ENCODE data around the gene MEGF11. TPM values are rescaled to one million over a fixed set of nuclear protein-coding genes. Genes with fewer than 3 reads are reported as not detected.

MEGF11 gene
- total RNA-seq, 3 donors from 2014 or later (not counting 1 experiment from before 2014, with no cell fraction given), result not detected

DNA sequence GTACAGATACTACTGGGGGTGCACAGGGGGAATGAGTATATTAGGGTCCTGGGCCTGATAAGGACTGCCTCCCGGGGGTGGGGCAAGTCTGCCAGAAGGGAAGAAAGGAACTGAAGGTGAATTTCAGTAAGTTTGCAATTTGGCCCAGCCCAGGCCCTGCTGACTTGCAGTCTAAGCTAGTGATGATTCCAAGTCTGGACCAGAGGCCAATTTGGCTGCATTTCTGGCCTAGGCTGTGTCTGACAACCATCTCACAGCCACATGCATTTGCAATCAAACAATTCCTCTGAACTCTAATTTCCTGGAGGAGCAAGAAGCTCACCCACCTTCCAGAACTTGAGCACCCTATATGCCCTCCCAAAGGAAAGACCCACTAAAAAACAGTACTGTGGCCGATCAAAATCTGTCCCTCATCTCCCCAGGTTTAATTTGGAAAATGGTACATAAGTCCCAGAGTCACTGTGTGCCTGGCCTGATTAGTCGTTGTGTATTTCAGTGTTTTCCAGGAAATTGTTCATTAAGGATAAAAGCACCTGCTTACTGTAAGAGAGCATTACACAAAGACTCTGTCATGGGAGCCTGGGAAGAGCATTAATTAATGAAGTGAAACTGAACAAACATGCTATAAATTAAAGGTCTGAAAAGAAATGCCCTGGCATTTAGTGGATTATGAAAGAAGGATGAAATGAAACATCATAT, 114.5 kb downstream of the MEGF11 start:
- WGBS (ENCODE audit: insufficient coverage), result 78% methylated on average over 3 of the region's 3 CpGs
- H3K36me3 Mint-ChIP-seq, result no peaks in the 10 kb centered on the region
- intact Hi-C loops (cut with micrococcal nuclease), result no loop called here
- no peaks in the 10 kb centered on the region for H3K27me3 Mint-ChIP-seq (ENCODE audit: low read depth in 2 of 2)
- no peak overlapping the region for H3K4me3 Mint-ChIP-seq
- DNase-seq, result no peak
- Histone ChIP-seq H3K27me3 (ENCODE audit: control insufficient read depth, insufficient read depth, low read length) (no peaks in the 10 kb centered on the region), H3K9me3 (ENCODE audit: control insufficient read depth, insufficient read depth, low read length) (no peaks in the 10 kb centered on the region), H3K27ac (ENCODE audit: low read length) (no peak overlapping the region), H3K4me1 (ENCODE audit: control insufficient read depth, insufficient read depth, low read length) (no peaks in the 10 kb centered on the region), H3K4me3 (ENCODE audit: low read length) (no peak overlapping the region), H3K36me3 (ENCODE audit: control insufficient read depth, insufficient read depth, low read length) (no peaks in the 10 kb centered on the region)
- no peak for ATAC-seq
- no peaks in the 10 kb centered on the region for H3K4me1 Mint-ChIP-seq
- TF ChIP-seq, protein P1, sequence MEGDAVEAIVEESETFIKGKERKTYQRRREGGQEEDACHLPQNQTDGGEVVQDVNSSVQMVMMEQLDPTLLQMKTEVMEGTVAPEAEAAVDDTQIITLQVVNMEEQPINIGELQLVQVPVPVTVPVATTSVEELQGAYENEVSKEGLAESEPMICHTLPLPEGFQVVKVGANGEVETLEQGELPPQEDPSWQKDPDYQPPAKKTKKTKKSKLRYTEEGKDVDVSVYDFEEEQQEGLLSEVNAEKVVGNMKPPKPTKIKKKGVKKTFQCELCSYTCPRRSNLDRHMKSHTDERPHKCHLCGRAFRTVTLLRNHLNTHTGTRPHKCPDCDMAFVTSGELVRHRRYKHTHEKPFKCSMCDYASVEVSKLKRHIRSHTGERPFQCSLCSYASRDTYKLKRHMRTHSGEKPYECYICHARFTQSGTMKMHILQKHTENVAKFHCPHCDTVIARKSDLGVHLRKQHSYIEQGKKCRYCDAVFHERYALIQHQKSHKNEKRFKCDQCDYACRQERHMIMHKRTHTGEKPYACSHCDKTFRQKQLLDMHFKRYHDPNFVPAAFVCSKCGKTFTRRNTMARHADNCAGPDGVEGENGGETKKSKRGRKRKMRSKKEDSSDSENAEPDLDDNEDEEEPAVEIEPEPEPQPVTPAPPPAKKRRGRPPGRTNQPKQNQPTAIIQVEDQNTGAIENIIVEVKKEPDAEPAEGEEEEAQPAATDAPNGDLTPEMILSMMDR (IDR thresholded peaks at IDR 0.05), result no peak
- H3K9me3 Mint-ChIP-seq, result no peaks in the 10 kb centered on the region
- H3K27ac Mint-ChIP-seq, result no peak overlapping the region

DNA sequence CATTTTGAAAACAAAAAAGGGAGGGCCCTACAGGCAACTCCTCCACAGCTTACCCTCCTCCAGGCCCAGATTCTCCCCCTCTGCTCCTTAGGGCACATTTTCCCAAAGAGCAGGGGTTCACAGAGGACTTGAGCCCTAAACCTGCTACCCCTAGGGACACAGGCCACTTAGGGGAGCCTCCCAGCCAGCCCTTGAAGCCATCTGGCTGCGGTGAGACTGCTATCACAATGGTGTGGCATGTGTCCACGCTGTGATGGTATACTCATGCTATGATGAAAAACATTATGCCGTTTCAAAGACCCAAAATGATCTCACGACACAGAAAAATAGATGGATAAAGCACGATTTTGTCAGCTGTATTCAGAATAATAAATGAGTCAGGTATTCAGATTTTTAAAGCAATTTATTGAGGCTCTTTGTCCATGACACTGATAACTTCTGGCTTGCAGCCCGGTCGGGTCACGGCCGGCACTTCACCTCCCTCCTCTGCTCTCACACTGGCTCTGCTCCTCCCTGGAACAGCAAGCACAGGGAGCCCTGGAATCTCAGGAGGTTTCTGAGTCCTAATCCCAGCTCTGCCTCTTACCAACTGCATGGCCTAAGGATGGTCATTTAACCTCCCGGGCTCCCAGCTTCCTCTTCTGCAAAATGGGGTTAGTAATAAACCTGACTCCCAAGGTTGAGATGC, 115.3 kb downstream of the MEGF11 start:
- Histone ChIP-seq H3K4me1 (ENCODE audit: control insufficient read depth, insufficient read depth, low read length) (no peaks in the 10 kb centered on the region), H3K4me3 (ENCODE audit: low read length) (no peak overlapping the region), H3K36me3 (ENCODE audit: control insufficient read depth, insufficient read depth, low read length) (no peaks in the 10 kb centered on the region), H3K27me3 (ENCODE audit: control insufficient read depth, insufficient read depth, low read length) (no peaks in the 10 kb centered on the region), H3K9me3 (ENCODE audit: control insufficient read depth, insufficient read depth, low read length) (no peaks in the 10 kb centered on the region), H3K27ac (ENCODE audit: low read length) (no peak overlapping the region)
- ATAC-seq (no peak), DNase-seq (no peak)
- 87% methylated on average over 10 of the region's 10 CpGs for WGBS (ENCODE audit: insufficient coverage)
- TF ChIP-seq, protein P1 (IDR thresholded peaks at IDR 0.05), result no peak
- no peaks in the 10 kb centered on the region for H3K4me1 Mint-ChIP-seq
- H3K9me3 Mint-ChIP-seq, result no peaks in the 10 kb centered on the region
- no peak overlapping the region for H3K27ac Mint-ChIP-seq
- H3K27me3 Mint-ChIP-seq (ENCODE audit: low read depth in 2 of 2), result no peaks in the 10 kb centered on the region
- H3K4me3 Mint-ChIP-seq, result no peak overlapping the region
- H3K36me3 Mint-ChIP-seq, result no peaks in the 10 kb centered on the region
- intact Hi-C loops (cut with micrococcal nuclease), result no loop called here

DNA sequence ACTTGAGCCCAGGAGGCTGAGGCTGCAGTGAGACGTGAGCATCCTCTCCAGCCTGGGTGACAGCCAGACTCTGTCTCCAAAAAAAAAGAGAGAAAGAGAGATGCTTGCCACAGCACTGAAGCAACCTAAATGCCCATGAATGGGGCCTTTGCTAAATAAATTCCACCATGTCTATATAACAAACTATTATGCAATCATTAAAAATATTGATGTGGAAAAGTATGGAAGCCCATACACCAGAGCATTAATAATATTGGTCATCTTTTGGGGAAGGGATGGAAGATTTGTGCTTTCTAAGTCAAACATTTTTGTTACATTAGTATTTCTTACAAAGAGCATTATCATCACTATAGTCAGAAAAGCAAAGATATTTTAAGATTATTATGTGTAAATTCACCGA, 116.6 kb downstream of the MEGF11 start:
- H3K27ac Mint-ChIP-seq, result no peak overlapping the region
- no peak overlapping the region for H3K4me3 Mint-ChIP-seq
- no peaks in the 10 kb centered on the region for H3K9me3 ChIP-seq (ENCODE audit: control insufficient read depth, insufficient read depth, low read length)
- no peak for DNase-seq
- TF ChIP-seq, protein P1 (IDR thresholded peaks at IDR 0.05), result no peak
- no peaks in the 10 kb centered on the region for H3K36me3 ChIP-seq (ENCODE audit: control insufficient read depth, insufficient read depth, low read length)
- H3K4me1 Mint-ChIP-seq, result no peaks in the 10 kb centered on the region
- WGBS (ENCODE audit: insufficient coverage), result 92% methylated on average over 2 of the region's 2 CpGs
- H3K36me3 Mint-ChIP-seq, result no peaks in the 10 kb centered on the region
- no peaks in the 10 kb centered on the region for H3K4me1 ChIP-seq (ENCODE audit: control insufficient read depth, insufficient read depth, low read length)
- peaks cover 0 to 11% of the 10 kb centered on the region in 2 donors for H3K27me3 Mint-ChIP-seq (ENCODE audit: low read depth in 2 of 2)
- H3K27ac ChIP-seq (ENCODE audit: low read length), result no peak overlapping the region
- H3K27me3 ChIP-seq (ENCODE audit: control insufficient read depth, insufficient read depth, low read length), result no peaks in the 10 kb centered on the region
- ATAC-seq, result no peak
- no peaks in the 10 kb centered on the region for H3K9me3 Mint-ChIP-seq
- intact Hi-C loops (cut with micrococcal nuclease), result no loop called here
- H3K4me3 ChIP-seq (ENCODE audit: low read length), result no peak overlapping the region
